Osteocyte (in vitro differentiated cells): ENCODE measurements around the gene NATD1. TPM values are rescaled to one million over a fixed set of nuclear protein-coding genes. Genes with fewer than 3 reads are reported as not detected.
A peak's percentile ranks its signal among the peaks of the same experiment; 100 is the strongest.

Experiments used
- DNase-seq: peaks from one replicate; pipeline ENCODE4 v3.0.0; 2021; ENCODE audit warnings: mixed read lengths; ENCODE audit not compliant: unreplicated experiment; ENCODE audit errors: extremely low spot score
- H3K27ac Mint-ChIP-seq: one replicate; pipeline ENCODE4 v1.8.0; 2021; ENCODE audit warnings: mild to moderate bottlenecking, mixed read lengths; ENCODE audit not compliant: unreplicated experiment
- H3K27me3 Mint-ChIP-seq: one replicate; pipeline ENCODE4 v1.8.0; 2021; ENCODE audit warnings: mixed read lengths; ENCODE audit not compliant: unreplicated experiment
- H3K36me3 Mint-ChIP-seq: one replicate; pipeline ENCODE4 v1.8.0; 2021; ENCODE audit warnings: mixed read lengths; ENCODE audit not compliant: unreplicated experiment
- H3K4me1 Mint-ChIP-seq: one replicate; pipeline ENCODE4 v1.8.0; 2021; ENCODE audit warnings: mixed read lengths; ENCODE audit not compliant: unreplicated experiment
- H3K4me3 Mint-ChIP-seq: one replicate; pipeline ENCODE4 v1.8.0; 2021; ENCODE audit warnings: mild to moderate bottlenecking, moderate library complexity, mixed read lengths; ENCODE audit not compliant: unreplicated experiment
- H3K9me3 Mint-ChIP-seq: one replicate; pipeline ENCODE4 v1.8.0; 2021; ENCODE audit warnings: mixed read lengths; ENCODE audit not compliant: unreplicated experiment
- total RNA-seq: library from RNA; stranded (reverse); gene quantifications from 2 replicates; pipeline ENCODE4 v1.2.1, GENCODE V29; 2021
- TF ChIP-seq, protein P1 (sequence below): fragments of 200-600 bp; sonication (generic); IDR thresholded peaks from 2 replicates; pipeline ENCODE4 v1.5.0; 2021; ENCODE audit warnings: antibody characterized with exemption, mild to moderate bottlenecking, moderate library complexity

Gene NATD1
- total RNA-seq, 1 donor from 2014 or later, result 18.5 TPM

DNA sequence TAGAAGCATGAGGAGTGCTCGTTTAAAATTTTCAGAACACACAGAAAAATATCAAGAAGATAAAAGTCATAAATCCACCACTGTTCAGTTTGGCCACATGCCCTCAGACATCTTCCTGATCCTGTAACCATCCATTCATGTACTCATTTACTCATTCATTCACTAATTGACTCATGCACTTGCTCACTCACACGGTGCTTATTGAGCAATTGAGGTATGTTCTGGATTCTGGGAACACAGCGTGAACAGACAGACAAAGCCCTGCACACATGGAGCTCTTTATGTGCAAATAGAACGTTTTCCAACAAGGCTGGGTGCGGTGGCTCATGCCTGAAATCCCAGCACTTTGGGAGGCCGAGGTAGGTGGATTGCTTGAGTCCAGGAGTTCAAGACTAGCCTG lies 10.2 kb upstream of the NATD1 start:
- H3K36me3 Mint-ChIP-seq, result no peaks in the 10 kb centered on the region
- peaks cover 2% of the 10 kb centered on the region for H3K4me1 Mint-ChIP-seq
- H3K9me3 Mint-ChIP-seq, result no peaks in the 10 kb centered on the region
- no peak overlapping the region for H3K27ac Mint-ChIP-seq
- DNase-seq, result no peak
- TF ChIP-seq, protein P1, sequence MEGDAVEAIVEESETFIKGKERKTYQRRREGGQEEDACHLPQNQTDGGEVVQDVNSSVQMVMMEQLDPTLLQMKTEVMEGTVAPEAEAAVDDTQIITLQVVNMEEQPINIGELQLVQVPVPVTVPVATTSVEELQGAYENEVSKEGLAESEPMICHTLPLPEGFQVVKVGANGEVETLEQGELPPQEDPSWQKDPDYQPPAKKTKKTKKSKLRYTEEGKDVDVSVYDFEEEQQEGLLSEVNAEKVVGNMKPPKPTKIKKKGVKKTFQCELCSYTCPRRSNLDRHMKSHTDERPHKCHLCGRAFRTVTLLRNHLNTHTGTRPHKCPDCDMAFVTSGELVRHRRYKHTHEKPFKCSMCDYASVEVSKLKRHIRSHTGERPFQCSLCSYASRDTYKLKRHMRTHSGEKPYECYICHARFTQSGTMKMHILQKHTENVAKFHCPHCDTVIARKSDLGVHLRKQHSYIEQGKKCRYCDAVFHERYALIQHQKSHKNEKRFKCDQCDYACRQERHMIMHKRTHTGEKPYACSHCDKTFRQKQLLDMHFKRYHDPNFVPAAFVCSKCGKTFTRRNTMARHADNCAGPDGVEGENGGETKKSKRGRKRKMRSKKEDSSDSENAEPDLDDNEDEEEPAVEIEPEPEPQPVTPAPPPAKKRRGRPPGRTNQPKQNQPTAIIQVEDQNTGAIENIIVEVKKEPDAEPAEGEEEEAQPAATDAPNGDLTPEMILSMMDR, result no peak
- H3K4me3 Mint-ChIP-seq, result no peak overlapping the region
- H3K27me3 Mint-ChIP-seq, result peaks cover 9% of the 10 kb centered on the region

DNA sequence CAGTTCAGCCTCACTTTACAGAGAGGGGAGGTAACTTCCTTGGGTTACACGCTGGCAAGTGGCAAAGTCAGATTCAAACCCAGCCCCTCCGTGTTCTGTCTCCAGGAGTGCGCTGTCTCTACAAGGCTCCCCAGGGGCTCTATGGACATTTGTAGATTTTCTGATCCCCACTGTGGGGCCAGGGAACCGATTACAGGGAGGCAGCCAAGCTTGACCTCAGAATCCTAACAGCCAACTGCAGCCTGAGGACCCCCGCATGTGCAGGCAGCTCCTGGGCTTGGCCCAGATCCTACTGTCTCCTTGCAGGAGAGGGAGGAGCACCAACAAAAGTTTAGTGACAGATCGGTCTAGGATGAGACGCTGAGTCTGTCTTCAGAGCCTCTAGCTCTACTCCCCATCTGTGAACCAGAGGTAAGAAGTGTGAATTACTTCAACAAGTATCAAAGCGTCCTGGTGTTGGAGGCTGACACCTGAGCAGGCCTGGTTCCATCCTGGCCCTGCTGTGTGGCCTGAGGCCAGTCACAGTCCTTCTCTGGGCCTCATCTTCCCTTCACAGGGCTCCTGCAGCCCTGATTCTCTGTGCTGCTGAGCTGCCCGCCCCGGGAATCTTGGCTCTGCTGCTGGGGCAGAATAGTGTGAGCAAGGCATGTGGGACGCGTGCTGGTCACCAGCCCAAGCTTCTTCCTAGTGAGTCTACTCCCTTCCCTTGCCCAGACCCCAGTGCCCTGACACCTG lies 9.2 kb upstream of the NATD1 start:
- no peak for DNase-seq
- peaks cover 8% of the 10 kb centered on the region for H3K4me1 Mint-ChIP-seq
- H3K36me3 Mint-ChIP-seq, result no peaks in the 10 kb centered on the region
- TF ChIP-seq, protein P1, result no peak
- peaks cover 9% of the 10 kb centered on the region for H3K27me3 Mint-ChIP-seq
- H3K9me3 Mint-ChIP-seq, result no peaks in the 10 kb centered on the region
- no peak overlapping the region for H3K4me3 Mint-ChIP-seq
- no peak overlapping the region for H3K27ac Mint-ChIP-seq

DNA sequence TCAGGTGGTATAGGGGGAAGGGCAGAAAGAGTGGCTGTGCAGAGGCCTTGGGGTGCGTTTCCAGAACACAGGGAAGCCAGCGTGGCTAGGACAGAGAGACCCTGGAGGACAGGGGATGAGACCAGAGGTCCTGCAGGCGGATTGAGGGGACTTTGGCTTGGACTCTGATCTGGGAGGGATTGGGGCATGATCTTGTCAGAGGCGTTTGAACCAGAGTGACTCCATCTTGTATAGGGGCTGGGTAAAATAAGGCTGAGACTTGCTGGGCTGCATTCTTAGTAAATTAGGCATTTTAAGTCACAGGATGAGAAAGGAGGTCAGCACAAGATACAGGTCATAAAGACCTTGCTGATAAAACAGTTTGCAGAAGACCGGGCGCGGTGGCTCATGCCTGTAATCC lies 5.4 kb upstream of the NATD1 start:
- no peak overlapping the region for H3K4me3 Mint-ChIP-seq
- no peaks in the 10 kb centered on the region for H3K27me3 Mint-ChIP-seq
- TF ChIP-seq, protein P1, result no peak
- no peaks in the 10 kb centered on the region for H3K9me3 Mint-ChIP-seq
- H3K4me1 Mint-ChIP-seq, result peaks cover 14% of the 10 kb centered on the region
- H3K27ac Mint-ChIP-seq, result no peak overlapping the region
- DNase-seq, result no peak
- no peaks in the 10 kb centered on the region for H3K36me3 Mint-ChIP-seq

DNA sequence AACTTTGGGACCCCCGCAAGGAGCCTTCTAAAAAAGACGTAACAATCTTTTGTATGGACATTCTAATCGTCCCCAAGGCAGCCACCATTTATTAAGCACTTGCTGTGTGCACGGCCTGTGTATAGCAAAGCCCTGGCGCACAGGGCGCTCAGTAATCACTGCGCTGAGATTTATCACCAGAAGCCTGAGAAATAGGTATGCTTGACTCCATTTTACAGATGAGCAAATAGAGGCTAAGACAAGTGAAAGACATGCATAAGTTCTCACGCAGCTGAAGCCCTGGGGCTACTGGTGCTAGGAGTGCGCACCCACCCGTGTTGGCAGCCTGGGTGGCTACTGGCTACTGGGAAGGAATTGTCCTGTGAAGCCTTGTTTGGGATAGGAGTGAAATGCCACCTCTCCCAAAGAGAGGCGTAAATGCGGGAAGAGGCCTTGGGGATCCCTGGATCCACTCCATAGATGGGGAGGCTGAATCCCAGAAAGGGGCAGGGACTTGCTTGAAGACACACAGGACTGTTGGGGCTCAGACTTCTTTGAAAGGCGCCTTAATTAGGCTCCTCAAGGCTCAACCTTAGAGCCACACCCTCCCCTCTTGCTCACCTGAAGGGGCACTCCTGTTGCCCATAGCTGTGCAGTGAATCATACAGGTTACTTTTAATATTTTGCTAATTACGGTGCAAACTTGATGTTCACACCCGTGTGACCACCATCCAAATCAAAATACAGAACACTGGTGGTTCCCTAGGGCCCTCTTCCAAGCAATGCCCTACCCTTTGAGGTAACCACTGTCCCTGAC lies 634 bp upstream of the NATD1 start:
- Mint-ChIP-seq H3K27ac (peak overlapping the region; percentile 65), H3K36me3 (no peaks in the 10 kb centered on the region), H3K4me1 (peaks cover 41% of the 10 kb centered on the region), H3K27me3 (no peaks in the 10 kb centered on the region), H3K9me3 (no peaks in the 10 kb centered on the region), H3K4me3 (peak overlapping the region; percentile 79)
- TF ChIP-seq, protein P1, result no peak
- no peak for DNase-seq

DNA sequence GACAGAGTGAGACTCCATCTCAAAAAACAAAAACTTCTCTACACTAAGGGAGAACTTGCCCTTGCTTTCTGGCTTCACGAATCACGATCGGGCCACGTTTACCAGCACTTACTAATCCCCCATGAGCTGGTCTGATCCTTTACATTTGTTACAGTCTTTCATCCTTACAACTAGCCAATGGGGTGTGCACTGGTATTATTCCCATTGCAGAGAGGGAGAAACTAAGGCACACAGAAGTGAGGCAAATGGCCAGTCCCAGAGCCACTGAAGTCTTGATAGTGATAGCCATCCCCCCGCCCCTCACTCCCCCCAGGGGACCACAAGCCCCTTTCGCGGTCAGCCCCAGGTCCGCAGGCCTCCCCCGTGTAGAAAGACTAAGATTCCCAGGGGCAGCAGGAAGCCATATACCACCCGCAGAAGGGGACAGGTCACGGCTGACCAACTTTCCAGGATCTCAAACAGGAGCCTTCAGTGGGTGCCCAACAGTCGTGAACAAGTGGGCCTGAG lies 868 bp downstream of the NATD1 start:
- H3K27ac Mint-ChIP-seq, result no peak overlapping the region
- peaks cover 34% of the 10 kb centered on the region for H3K4me1 Mint-ChIP-seq
- peak overlapping the region; percentile 76 for H3K4me3 Mint-ChIP-seq
- TF ChIP-seq, protein P1, result no peak
- DNase-seq, result no peak
- H3K36me3 Mint-ChIP-seq, result no peaks in the 10 kb centered on the region
- H3K9me3 Mint-ChIP-seq, result no peaks in the 10 kb centered on the region
- H3K27me3 Mint-ChIP-seq, result no peaks in the 10 kb centered on the region
